Activated naive CD4-positive, alpha-beta T cell (primary cell): ENCODE results near the gene PSMB3.

Experiments
- DNase-seq, 4 experiments: peaks; one replicate each; lab custom pipeline; 2025; lab: John Stamatoyannopoulos, UW

The PSMB3 gene

DNA sequence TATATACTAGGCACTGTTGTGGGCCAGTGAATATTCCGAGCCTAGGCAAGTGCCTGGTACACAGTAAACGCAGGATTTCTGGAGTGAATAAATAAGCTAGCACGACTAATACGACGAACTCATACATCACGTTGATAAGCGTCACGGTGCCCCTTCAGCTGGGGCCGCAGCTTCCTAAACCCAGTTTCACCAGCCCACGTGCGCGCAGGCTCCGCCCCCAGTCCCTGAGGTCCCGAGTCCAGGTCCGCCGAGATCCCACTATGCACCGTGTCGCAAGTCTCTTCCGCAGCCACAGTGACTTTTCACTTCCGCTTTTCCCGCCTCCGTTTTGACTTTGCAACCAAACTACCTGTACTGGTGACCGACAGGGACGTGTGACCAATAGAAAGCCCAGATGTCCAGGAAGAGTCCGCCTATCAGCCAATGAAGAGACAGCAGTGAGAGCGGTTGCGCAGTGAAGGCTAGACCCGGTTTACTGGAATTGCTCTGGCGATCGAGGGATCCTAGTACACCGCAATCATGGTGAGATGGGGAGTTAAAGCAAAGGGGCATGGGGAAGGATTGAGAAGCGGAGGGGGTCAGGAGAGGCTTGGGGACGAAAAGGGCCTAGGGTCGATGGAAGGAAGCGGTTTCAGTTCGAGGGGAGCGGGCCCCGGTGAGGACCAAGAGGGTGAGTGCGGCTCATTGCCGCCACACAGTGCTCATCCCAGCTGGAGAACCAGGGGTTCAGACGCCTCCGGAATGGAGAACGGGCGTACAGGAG, at the start of gene PSMB3:
TSS of gene PSMB3 (plus strand) at position 434 of the 763 bp plus-strand sequence. CDS start at position 520, 86 bp downstream.
- peak; percentile 79 to 88 (median 84) for DNase-seq

DNA sequence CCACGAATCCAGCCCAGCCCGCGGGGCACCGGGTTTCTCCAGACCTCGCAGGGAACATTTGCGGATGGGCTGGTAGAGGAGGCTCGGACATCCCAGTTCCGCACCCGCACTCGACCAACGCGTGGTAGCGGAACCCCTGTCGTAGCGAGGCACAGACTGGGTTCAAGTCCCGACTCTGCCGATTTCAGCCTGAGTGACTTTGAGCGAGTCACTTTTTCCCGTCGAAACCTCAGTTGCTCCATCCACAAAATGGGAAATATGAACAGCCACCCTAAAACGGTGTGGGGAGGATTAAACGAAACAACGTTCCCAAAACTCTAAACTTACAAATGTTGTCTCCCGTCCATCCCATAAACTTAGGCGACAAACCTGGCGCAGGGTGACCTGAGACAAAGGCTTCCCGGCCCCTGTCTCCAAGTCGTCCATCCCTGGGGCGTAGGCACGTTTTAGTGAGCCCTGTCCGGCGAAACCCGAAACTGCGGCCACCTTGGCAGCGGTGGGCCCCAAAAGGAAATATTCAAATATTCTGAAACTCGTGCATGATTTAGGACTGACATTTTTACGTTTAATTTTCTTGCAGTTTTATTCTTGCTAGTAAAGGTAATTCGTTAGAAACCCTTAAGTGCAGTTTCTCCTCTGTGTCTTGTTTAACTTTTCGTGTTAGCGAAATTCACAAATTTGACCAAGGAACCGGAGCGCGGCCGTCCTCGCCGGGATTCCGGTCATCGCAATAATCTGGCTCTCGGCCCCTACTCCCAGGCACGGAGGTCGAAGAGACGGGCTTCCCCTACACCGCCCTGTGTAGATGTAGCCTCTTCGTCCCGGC, 49.4 kb upstream of the PSMB3 start:
- DNase-seq = no peak

DNA sequence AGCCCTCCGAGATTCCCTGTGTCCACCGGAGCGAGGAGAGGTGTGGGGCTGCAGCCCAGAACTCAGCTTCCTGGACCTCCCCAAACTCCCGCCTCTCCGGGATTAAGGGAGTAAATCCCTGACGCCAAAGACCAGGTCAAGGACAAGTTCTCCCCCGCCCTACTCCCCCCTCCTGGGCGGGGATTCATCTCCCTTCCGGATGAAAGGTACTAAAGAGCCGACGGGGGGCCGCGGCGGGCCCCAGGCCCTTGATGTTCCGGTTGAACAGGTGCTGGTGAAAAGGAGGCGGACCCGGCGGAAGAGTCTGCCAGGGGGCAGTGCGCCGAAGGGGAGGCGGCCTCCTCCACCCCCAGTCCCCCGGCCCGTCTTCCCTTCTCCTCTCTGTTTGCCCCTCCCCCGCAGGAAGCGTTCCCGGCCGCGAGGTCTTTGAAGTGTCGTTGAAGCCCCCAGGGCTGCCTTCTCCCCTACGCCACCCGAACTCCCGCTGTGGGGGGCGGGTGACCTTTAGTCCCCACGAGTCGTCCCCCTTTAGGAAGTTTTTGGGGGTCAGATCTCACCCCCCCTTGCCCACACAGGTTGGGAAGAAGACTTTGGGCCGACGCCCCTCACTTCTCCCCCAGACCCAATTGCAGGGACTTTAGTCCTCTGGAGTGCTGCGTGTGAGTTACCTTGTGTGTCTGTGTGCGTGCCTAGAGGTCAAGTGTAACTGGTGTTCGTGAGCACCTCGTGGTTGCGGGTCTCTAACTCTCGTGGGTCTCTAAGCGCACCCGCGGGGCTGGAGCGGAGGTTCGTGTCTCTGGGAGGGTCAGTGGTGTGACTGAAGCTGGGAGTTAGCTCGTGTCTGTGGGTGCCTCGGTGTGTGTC, 48.6 kb upstream of the PSMB3 start:
- peak; percentile 41 to 65 (median 46) for DNase-seq

DNA sequence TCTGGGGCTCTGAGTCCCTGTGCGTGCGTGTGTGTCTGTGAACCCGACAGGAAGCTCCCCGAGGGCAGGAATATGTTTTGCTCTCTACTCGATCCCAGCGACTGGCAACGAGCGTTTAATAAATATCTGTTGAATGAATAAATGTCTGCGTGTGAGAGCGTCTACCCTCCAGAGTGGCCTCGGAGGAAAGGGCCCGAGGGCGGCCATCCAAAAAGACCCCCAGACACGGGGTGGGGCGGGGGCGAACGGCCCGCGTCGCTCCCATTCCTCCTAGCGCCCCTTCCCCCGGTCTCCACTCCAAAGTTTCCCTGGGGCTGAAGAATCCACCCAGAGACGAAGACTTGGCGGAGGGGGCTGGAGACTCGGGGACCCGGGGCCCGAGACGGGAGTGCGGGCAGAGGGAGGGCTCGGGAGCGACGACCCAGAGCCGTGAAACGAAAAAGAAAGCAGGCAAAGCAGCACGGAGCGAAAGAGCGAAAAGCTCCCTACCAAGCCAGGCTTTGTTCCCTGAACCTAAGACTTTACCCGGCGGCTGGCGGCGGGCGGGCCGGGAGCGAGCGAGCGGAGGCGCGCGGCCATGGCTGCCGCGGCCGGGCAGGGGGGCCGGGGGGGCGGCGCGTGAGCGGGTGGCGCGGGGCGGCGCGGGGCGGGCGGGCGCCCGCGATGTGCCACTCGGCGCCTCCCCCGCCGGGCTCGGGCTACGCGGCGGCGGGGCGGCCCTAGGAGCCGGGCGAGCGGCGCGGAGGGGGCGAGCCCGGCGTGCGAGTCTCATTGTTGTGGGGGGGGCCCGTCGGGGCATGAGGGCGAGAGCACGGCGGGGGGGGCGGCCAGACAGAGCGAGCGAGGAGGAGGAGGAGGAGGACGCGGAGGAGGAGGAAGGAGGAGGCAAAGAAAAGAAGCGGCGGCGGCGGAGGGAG, 47.7 kb upstream of the PSMB3 start, which contains the start of gene MLLT6:
TSS of gene MLLT6 (plus strand) at position 668 of the 917 bp plus-strand sequence. CDS start 360 bp downstream, outside the sequence.
- peak; percentile 50 to 78 (median 59) for DNase-seq

DNA sequence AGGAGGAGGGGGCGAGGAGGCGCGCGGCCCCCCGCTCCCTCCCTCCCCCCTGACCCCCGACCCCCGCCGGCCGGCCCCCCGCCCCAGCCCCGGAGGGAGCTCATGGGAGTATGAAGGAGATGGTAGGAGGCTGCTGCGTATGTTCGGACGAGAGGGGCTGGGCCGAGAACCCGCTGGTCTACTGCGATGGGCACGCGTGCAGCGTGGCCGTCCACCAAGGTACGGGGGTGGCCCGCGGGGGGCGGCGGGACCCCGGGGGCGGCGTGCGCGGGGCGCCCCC, 47.1 kb upstream of the PSMB3 start:
- DNase-seq = no peak

DNA sequence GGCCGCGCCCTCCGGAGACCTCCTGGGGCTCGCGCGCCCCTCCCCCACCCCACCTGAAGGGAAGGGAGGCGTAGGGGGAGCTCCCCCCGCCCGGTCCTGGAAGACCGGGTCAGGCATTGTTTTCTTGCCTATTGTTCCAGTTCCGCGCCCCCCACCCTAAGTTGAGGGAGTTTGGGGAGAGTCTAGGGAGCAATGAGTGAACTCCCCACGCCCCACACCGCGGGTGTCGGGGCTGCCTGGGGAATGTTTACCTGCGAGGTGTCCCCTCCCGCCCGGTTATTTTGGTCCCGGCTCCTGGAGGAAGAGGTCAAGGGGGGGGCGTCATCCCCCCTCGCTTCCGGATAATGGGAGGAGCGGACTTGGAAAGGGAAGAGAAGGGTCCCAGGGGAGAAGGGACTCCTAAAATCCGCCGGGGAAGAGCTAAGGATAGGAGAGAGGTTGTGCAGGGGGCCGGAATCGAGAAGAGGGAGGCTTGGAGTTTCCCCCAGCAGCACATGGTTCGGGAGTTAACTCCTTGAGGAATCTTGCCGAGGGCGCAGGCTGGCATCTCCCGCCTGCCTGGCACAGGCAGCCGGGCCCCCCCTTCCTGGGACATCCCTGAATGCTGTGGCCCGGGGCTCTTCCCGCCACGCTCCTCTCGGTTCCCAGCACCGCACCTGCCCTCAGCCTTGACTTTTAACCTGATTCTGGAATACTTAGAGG, 46.6 kb upstream of the PSMB3 start:
- DNase-seq = peak in 1 of 4 experiments; percentile 34

DNA sequence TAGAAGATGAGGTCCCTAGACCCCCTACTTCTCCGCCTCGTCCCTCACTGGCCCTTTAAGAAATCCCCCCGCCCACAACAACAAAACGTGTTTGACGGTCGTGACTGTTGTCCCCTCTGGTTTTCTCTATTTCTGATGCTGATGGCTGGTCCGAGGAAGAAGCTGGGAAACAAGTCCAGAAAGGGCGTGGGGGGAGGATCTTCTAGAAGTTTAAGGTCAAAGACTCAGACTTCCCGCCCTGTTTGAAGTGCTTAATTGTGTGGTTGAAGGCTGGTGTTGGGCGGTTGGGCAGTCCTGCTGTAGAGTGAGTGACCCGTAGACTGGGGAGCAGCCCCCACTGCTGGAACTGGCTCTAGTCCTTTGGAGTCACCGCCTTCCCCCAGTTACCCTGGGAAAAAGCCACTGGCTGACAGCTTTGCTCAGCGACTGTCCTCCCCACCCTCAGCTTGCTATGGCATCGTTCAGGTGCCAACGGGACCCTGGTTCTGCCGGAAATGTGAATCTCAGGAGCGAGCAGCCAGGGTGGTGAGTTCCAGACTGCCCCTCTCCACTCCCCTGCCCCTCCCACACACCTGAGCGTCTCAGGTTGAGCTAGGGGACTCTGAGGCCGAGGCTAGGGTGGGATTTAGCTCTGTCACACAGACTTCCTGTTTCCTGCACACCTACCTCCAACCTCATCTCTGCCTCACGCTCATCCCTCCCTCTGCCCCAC, 45.9 kb upstream of the PSMB3 start:
- no peak for DNase-seq

DNA sequence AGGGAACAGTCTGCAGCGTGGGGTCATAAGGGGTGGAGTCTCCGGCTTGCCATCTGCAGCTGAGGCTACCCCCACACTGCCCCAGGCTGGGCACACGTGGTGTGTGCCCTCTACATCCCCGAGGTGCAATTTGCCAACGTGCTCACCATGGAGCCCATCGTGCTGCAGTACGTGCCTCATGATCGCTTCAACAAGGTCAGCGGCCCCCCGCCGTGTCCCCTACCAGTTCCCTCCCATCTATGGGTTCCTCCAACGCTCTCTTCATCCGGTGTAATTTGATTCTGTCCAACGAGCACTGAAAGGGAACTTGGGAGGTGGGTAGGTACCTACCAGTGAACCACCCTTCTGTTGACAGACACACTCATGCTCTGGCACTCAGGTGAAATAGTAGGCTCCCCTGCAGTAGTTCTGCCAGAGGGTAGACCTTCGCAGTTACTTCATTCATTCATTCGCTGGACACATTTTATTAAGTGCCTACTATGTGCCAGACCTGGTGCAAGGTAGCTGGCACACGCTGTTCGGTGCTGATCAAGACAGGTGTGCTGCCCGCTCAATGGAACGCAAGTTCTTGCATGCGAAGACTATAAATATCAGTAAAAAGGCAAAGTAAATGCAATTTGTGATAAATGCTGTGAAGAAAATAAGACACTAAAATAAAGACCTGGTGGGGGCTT, 44.7 kb upstream of the PSMB3 start:
- DNase-seq = no peak

DNA sequence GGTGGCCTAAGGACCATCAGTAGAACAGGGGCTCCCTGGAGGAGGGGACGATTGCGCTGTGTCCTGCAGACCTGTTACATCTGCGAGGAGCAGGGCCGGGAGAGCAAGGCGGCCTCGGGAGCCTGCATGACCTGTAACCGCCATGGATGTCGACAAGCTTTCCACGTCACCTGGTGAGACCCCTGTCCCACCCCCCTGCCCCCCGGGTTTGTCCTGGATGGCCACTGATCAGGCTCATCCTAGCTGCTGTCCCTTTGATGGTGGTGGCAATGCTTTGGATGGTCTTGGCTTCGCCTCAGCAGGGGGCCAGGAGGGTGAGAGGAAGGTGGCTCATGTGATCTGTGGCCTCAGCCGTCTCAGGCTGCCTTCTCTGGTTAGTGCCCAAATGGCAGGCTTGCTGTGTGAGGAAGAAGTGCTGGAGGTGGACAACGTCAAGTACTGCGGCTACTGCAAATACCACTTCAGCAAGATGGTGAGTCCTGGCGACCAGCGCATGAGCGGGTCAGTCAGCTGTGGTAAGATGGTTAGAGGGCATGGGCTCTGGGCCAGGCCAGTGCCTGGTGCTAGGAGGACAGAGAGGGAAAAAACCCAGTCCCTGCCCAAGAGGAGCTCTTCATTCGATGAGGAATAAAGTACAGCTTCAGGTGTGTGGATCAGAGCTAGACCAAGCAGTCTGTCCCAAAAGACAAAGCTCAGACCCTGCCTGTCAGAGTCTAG, 43.3 kb upstream of the PSMB3 start:
- DNase-seq = no peak

DNA sequence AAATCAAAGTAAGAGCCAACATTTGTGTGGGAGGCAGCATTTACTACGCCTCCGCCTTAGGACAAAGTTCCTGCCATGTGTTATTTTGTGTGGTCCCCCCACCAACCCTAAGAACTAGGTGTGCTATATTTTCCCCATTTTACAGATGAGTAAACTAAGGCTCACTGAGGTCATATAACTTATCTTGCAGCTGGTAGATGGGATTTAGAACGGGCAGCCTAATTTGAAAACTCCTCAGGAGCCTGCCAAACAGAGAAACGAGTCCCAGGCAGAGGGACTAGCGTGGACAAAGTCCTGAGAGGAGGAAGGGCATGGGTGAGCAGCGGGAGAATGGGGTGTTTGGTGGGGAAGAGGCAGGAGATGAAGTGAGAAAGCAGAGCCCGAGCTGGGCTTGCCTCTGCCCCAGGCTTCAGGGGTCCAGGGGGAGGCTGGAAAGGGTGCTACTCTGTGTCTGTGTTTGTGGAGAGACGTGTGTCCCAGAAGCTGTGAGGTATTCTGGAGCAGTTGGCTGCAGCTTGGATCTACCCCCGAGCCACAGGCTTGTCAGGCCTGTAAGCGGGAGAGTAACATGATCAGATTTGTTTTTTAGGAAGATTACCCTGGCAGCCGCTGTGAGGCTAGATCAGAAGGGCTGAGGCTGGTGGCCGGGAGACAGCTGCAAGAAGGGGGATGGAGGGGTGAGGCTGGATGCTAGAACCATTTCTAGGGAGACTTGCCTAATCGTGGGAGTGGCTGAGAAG, 42.5 kb upstream of the PSMB3 start:
- DNase-seq = no peak

DNA sequence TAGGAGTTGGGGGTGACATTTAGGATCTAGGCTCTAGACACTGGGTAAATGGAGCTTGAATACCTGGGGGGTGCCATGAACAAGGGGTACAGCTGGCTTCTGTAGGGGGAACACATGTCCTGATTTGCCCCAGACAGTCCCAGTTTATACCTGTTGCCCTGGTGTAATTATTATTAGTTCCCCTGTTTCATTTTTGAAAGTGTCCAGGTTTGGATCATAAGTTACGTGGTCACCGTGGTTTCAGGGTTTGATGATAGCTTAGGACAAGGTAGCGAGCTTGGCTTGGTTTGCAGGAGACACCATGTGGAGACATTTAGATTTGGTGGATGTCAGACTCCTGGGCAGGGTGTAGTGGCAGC, 42.0 kb upstream of the PSMB3 start:
- no peak for DNase-seq

DNA sequence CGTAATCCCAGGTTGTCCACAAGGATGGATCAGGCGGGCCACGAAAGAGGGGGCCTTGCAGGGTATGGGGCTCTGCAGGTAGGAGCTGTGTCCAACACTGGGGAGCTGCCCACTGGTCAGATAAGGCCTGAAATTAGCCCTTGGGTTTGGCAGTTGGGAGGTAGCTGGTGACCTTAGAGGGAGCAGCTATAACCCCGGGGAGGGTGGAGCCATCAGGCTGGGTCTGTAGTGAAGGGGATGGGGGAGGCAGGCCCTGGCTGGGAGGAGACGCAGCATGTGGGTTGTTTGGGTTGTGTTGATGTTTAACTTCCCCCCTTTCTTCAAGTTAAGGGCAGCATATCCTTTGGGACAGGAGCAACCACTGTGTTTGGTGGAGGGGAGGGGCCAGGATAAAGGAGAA, 41.6 kb upstream of the PSMB3 start:
- no peak for DNase-seq

DNA sequence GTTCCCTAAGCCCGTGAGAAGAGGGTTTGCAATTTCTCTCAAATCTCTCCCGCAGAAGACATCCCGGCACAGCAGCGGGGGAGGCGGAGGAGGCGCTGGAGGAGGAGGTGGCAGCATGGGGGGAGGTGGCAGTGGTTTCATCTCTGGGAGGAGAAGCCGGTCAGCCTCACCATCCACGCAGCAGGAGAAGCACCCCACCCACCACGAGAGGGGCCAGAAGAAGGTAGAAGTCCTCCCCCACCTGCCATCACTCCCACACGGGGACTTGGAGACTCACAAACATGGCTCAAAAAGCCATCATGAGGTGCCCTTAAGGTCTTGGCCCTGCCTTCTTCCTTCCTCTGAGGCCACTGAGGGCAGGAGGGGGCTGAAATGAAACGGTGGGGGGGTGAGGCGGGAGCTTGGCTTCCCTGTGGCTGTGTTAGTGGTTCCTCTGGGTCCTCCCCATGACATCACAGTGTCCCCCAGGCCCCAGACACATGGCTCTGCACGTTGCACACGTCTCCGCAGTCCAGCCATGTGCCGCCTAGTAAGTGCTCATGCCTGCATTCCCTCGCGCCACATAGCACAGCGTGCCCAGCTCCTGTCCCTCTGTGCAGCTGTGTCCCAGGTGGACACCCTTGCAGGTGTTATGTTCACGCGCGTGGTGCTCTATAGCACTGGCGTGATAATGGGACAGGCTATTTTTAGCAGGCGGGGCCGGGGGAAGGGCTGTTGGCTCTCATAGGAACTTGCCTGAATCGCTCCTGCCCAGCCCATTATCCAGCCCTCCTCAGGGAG, 40.6 kb upstream of the PSMB3 start:
- no peak for DNase-seq

DNA sequence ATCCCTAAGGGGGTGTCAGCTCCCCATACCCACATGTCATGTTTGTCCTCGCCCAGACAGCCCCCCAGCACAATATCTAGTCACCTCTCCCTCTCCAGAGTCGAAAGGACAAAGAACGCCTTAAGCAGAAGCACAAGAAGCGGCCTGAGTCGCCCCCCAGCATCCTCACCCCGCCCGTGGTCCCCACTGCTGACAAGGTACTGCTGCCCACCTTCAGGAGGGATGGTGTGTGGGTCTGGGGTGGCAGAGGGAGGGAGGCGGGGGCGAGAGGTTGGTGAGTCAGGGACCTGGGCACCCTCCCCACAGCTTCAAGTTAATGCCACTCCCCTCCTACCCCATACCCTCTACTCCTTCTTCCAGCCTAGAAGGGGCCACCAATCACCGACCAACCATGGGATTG, 39.9 kb upstream of the PSMB3 start:
- no peak for DNase-seq

DNA sequence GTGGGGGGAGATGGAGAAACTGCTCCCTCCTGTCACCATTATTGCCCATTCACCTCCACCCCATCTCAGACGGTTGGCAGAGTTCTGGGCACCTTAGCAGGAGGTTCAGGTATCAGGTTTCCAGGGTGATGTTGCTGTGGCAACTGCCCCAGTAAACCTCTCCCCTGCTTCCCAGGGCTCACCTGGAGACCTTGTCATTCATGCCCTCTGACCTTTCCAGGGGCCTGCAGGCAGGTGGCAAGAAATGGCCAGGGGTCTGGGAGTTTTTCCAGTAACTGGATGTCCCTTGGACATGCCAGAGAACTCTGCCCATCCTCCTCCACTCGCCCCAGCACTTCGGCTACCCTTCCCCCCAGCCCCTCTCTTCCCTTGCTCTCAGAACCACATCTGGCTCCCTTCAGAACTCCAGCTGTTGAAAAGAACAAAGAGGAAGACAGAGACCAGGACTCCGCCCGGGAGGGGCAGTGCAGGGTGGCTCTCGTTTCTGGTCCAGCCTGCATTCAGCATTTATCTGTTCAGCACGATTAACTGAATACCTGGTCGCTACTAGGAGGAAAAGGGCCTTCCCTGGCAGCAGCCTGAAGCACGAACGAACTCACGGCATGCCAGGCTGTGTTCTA, 39.0 kb upstream of the PSMB3 start:
- DNase-seq = no peak

DNA sequence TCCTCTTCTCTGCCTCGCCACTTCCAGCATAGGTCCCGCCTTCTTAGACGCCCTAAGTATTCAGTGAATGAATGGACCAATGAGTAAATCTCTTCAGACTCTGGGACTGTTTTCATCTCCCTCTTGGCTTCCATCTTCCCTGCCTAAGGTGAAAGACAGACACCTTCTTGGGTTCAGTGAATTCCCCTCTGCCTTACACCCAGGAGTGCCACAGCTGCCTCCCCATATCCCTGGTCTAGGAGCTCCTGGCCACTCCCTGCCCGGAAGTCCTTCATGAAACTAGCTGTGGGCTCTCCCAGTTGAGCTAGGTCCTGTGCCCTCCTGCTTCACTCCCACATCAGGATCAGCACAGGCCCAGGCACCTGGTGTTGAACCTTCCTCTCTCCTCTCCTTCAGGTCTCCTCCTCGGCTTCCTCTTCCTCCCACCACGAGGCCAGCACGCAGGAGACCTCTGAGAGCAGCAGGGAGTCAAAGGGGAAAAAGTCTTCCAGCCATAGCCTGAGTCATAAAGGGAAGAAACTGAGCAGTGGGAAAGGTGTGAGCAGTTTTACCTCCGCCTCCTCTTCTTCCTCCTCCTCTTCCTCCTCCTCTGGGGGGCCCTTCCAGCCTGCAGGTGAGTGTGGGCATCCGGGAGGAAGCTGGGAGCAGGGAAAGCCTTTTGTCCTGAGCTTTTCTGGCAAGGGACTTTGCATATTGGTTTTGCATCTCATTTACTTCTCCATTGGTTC, 37.2 kb upstream of the PSMB3 start:
- no peak for DNase-seq
